PC-9 (cell line): ENCODE results near the gene POU5F1.

Experiments used
- EZH2 ChIP-seq: fragments of 200-600 bp; sonication (generic); IDR thresholded peaks from 2 replicates; pipeline ENCODE4 v1.8.0; 2017; ENCODE audit warnings: antibody characterized with exemption, low read depth
- TF ChIP-seq, protein P1 (sequence below): fragments of 200-600 bp; sonication (generic); conservative IDR thresholded peaks from 2 replicates; pipeline ENCODE4 v1.6.1; 2017; ENCODE audit warnings: mixed run types, antibody characterized with exemption, mild to moderate bottlenecking, moderate library complexity

DNA sequence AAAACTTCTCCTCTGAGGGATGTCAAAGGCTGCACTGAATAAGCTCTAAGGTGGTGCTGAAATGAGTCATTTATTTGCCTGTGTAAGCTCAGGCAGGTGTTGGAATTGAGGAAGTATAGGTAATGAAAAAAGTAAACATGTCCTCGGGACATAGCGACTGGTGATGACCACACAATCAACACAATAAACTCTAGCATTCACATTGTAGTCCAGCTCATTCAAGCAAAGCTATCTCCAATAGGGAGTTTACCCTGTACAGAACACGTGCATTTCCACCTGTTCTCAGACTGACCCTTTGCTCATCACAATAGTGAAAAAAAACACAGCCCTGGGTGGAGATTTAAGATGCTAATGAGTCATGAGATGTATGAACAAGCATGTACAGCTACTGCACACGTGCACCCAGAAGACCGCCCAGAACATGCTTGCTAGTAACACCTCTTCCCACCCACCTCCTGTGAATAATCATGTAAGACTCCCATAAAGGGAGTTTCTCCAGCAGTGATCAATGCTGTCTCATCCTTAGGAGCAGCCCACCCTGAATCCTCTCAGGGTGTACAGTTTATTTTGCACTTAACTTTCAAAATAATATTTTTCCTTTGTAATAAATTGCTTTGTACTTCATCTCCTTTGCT is 33.0 kb upstream of the POU5F1 start:
- TF ChIP-seq, protein P1, sequence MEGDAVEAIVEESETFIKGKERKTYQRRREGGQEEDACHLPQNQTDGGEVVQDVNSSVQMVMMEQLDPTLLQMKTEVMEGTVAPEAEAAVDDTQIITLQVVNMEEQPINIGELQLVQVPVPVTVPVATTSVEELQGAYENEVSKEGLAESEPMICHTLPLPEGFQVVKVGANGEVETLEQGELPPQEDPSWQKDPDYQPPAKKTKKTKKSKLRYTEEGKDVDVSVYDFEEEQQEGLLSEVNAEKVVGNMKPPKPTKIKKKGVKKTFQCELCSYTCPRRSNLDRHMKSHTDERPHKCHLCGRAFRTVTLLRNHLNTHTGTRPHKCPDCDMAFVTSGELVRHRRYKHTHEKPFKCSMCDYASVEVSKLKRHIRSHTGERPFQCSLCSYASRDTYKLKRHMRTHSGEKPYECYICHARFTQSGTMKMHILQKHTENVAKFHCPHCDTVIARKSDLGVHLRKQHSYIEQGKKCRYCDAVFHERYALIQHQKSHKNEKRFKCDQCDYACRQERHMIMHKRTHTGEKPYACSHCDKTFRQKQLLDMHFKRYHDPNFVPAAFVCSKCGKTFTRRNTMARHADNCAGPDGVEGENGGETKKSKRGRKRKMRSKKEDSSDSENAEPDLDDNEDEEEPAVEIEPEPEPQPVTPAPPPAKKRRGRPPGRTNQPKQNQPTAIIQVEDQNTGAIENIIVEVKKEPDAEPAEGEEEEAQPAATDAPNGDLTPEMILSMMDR = no peak
- TF ChIP-seq EZH2 = no peak
